ENCODE results near the gene RNASE1.
"Not testable (repeated sequence)": the region's sequence is repeated elsewhere in the genome, so short reads cannot be mapped to it uniquely, and the experiment has no call there.

The RNASE1 gene

DNA sequence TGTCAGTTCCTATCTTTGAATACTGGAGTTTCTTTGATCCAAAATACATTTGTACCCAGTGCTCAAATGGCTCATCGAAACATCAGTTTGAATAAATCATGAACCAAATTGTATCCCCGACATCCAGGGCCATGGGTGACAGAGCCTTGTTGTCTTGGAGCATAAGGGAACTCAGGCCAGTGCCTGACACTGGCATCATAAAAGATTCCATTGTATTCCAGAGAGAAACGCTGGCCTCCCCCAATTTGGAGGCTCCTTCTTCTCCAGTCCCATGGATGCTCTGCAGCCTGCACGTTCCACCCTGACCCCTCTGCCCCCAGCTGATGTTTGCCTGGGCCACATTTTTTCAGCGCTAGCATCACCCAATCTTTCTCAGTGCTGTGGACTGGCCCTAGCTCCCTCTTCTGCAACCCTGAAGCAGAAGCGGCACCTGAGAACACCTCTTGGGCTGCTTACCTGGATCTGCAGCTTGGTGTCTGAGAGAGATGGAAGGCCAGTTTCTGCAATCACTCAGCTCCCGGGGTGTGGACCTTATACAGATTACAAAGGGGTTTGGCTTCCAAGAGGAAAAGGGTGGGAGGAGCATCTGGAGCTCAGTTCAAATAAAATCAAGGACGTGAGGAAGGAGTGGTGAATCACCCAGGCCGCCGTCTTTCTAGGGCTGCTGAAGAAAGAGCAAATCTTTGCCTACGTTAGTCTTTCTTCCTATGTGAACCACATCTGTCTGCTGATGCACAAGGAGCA lies at the start of gene RNASE1:
RNASE1 (minus strand) TSS at position 504 of the 744 bp plus-strand sequence. CDS start 776 bp downstream, outside the sequence.
- DNase-seq (ENCODE audit: low spot score), result no peak

DNA sequence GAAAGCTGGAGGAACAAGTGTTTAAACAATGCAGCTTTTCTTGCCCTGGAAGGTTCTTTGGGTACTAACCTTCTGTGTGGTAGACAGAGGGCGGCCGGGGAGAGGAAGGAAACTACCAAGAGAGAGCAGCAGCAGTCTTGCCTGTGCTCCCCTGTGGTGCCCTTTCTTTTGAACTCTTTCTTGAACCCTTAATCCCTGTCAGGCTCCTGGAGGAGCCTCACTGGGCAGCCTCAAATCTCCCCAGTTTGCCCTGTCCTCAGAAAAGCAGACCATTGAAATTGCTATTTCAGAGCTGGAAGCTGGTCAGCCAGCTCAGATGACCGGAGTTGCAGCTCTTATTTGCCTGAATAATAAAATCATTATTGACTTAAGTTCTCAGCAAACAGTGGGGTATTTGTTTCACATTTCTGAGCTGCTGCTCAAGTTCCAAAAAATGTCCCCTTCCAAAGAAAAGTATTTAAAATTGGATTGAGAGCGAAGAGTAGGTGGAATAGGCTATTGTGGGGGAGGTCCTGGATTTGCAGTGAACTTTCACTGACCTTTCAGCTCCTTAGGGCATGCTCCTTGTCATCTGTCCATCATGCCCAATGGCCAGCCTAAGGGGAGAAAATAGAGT lies 46.4 kb upstream of the RNASE1 start:
- no peak for DNase-seq (ENCODE audit: low spot score)

GRCh38 chr14:20848316-20848954 lies 45.8 kb upstream of the RNASE1 start:
- DNase-seq (ENCODE audit: low spot score), result peak; percentile 59

DNA sequence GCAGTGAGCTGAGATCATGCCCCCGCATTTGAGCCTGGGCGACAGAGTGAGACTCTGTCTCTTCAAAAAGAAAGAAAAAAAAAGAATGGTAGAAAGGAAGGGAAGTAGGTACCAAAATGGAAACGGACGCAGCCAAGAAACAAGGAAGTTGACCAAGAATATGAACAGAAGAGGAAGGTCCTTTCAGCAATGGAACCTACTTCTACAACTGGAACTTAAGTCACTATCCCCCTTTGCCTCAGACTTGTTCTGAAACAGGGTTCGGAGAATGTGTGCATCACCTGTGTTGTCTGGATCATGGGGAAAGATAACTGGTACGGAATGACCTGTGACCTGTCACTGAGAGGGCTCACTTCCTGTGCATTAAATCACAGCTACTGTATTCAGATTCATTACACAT lies 43.9 kb upstream of the RNASE1 start:
- DNase-seq (ENCODE audit: low spot score), result no peak

- no peak for DNase-seq (ENCODE audit: low spot score)
These were observed 38.5 kb upstream of the RNASE1 start for GRCh38 chr14:20841096-20841495.

- DNase-seq (ENCODE audit: low spot score), result no peak
These were observed 35.2 kb upstream of the RNASE1 start for GRCh38 chr14:20837831-20838230.

DNA sequence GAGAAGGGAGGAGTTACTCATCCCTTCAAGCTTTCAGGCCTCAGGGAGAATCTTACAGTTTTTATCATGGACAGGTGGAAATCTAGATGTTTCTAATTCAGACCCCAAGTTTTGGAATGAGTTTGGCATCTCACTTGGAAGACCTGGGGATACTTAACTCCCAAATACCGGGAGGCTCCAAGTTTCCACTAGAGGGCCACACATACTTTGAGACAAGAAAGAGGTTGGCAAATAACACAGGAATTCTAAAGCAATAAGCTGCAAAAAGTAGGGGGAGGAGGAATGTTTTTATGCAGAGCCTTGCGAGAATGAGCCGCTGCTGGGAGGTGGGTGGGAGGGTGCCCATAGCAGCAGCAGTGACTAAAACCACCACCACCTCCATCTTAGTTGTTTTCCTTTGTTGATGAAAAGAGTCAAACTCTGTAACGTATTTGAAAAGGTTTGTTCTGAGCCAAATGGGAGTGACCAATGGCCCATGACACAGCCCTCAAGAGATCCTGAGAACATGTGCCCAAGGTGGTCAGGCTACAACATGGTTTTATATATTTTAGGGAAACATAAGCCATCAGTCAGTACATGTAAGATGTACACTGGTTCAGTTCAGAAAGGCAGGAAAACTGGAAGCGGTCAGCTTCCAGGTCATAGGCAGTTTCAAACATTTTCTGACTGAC lies 34.2 kb upstream of the RNASE1 start:
- peak; percentile 75 for DNase-seq (ENCODE audit: low spot score)

- DNase-seq (ENCODE audit: low spot score), result no peak
These were observed 32.3 kb upstream of the RNASE1 start for GRCh38 chr14:20834899-20835298.

DNA sequence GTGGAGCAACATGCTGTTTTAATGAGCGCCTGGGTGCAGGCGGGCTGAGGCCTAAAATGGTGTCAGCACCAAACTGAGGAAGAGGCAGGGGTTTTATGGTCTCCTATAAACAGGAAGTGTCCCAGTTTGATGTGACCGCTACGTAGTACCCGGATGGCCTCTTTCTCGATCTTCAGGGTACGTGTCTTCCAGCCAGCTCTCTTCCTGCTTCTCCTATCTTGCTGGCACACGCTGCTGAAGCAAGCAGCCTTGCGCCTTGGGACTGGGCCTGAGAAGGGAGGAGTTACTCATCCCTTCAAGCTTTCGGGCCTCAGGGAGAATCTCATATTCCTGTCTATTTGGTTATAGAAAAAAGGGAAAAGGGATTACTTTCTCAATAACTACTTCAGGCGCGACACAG lies 28.2 kb upstream of the RNASE1 start:
- no peak for DNase-seq (ENCODE audit: low spot score)

DNA sequence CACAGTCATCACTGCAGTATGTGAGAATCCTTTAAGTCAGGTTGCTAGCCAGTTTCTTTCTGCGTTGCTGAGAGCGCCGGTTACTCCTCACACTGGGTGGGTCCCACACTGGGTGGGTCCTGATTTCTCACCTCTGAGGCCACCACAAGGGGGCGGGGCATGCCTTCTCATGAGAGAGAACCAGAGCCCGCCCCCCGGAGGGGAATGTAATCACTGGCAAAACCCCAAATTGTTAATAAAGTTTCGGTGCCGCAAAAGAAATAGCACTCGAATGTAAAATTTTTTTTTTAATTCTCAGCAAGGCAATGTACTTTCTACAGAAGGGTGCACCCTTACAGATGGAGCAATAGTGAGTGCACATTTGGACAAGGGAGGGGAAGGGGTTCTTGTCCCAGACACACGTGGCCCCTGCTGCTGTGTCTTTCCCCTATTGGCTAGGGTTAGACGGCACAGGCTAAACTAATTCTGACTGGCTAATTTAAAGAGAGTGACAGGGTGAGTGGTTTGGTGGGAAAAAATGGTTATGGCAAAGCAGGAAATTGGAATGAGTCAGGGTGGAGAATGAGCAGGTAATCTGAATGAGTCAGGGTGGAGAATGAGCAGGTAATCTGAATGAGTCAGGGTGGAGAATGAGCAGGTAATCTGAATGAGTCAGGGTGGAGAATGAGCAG lies 25.5 kb upstream of the RNASE1 start:
- not testable (repeated sequence) for DNase-seq (ENCODE audit: low spot score)

DNA sequence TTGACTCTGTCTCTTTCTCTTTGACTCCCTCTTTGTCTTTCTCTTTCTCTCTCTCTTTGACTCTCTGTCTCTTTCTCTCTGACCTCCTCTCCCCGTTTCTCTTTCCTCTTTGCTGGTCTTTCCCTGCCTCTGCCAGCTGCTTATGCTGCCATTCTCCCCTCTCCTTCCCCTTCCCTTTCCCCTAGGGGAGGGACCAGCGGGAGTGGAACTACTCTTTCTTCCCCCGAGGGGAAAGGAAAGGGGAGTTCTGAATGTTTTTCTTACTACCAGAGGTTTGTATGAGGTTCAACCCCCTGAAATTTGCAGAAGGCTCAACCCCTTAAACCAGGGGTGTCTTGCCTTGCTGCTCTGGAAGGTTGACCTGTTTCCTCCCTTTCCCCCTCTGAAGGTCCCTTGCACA lies 24.7 kb upstream of the RNASE1 start:
- DNase-seq (ENCODE audit: low spot score), result no peak

DNA sequence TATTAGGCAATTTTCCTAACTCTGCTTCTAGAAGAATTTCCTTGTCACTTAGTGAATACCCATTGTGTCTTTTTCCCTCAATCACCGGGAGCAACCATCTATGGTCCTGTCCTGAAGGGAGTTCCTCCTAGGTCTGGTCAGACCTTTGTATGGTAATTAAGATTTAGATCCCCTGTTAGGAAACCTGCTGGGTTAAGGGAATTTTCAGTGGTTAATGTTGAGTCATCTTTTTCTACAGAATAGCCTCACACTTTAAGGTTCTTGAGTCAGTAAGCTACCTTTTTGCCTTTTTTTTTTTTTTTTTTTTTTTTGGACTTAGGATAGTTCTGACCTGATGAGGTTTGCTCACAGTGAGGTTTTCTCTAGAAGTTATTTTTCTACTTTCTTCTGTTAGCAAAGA lies 24.0 kb upstream of the RNASE1 start:
- not testable (repeated sequence) for DNase-seq (ENCODE audit: low spot score)

GRCh38 chr14:20823859-20824258 lies 21.2 kb upstream of the RNASE1 start:
- no peak for DNase-seq (ENCODE audit: low spot score)

GRCh38 chr14:20821521-20822108 lies 19.0 kb upstream of the RNASE1 start:
- not testable (repeated sequence) for DNase-seq (ENCODE audit: low spot score)

GRCh38 chr14:20820063-20820904 lies 17.6 kb upstream of the RNASE1 start:
- DNase-seq (ENCODE audit: low spot score), result no peak

GRCh38 chr14:20818861-20819260 lies 16.2 kb upstream of the RNASE1 start:
- no peak for DNase-seq (ENCODE audit: low spot score)

GRCh38 chr14:20815946-20816345 lies 13.3 kb upstream of the RNASE1 start:
- DNase-seq (ENCODE audit: low spot score), result not testable (repeated sequence)

DNA sequence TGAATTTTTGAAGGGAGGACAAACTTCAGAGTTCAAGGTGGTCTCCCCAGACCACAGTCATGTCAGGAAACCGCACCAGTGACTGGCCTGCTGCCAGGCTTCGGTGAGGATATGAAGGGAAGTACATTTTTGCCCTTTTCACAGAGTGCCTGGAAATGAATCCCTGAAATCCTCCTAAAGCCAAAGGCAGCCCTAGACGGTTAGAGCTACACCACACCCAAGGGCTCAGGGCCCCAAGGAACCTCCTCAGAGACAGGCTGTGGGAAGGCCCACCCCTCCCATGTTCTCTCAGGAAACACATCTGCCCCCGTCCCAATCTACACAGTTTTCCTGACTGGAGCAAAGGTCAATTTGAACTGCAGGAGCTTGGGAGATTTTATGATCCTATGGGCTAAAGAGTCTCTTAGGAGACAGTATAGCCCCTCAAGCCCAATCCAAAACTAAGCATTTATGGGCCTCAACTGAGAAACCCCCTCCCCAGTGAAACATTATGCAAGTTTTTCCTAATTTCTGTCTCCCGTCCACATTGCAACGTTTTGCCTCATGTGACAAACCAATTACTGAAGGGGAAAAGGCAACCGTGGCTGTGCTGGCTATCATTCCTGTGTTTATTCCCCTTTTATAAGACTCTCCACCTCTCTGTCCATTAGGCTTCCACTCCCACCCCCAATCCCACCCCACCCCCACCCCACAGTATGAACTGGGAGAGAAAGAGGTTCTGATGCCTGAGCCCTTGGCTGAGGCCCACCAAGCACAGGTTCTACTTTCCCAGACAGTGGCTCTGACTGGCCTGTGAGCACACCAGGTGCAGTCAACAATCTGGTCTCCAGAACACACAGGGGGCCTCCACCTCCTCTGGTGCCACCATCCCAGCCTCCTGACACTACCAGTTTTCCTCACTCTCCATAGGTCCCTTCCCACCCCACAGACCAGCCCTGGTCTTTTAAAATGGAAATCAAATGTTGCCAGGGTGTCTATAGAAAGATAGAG lies 9.6 kb upstream of the RNASE1 start:
- no peak for DNase-seq (ENCODE audit: low spot score)

DNA sequence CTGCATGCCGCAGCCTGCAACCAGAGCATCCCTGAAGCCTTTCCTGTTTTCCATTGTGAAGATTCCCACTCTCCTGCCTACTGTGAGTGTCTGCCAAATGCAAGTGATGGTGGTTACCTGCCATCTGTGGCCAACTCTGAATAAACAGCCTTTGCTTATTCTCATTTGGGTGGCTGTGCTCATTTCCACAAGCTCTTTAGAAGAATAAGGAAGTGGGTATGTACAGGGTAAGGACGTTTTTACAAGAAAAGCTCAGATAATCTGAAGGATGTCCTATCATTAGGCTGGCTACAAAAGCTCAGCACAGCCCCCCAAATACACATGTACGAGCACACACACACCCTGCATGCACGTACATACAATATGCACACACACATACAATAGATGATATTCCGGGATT lies 7.3 kb upstream of the RNASE1 start:
- no peak for DNase-seq (ENCODE audit: low spot score)

- no peak for DNase-seq (ENCODE audit: low spot score)
These were observed 5.5 kb upstream of the RNASE1 start for GRCh38 chr14:20808162-20808483.
